OCI-LY3 (cell line): ENCODE results near the gene ATP2B3.

ENCODE experiments used
- H2AFZ ChIP-seq: fragments of 200-600, 300-600 bp; shearing (Covaris generic); 2 replicates; pipeline ENCODE4 v1.6.0; 2014; ENCODE audit warnings: antibody characterized with exemption, low read depth, low read length
- H3K27ac ChIP-seq: fragments of 200-600, 300-600 bp; sonication (generic); 2 replicates; pipeline ENCODE4 v1.5.1; 2014; ENCODE audit warnings: mild to moderate bottlenecking, low read length, moderate library complexity, mixed read lengths
- H3K27me3 ChIP-seq: fragments of 200-600, 300-600 bp; sonication (generic); 2 replicates; pipeline ENCODE4 v1.6.1; 2014; ENCODE audit warnings: low read depth, low read length, mixed read lengths
- H3K36me3 ChIP-seq: fragments of 200-600, 300-600 bp; sonication (generic); replicated peaks from 2 replicates; pipeline ENCODE3; 2014; ENCODE audit warnings: low read depth, low read length, mixed read lengths
- H3K4me1 ChIP-seq: fragments of 300-600, 200-600 bp; sonication (generic); 2 replicates; pipeline ENCODE4 v1.6.1; 2014; ENCODE audit warnings: low read length, mixed read lengths
- H3K4me2 ChIP-seq: fragments of 200-600, 300-600 bp; sonication (generic); 2 replicates; pipeline ENCODE4 v1.6.1; 2014; ENCODE audit warnings: low read length, mixed read lengths
- H3K4me3 ChIP-seq: fragments of 300-600, 200-600 bp; sonication (generic); 2 replicates; pipeline ENCODE4 v1.5.1; 2014; ENCODE audit warnings: antibody characterized with exemption, mild to moderate bottlenecking, low read length, moderate library complexity
- H3K79me2 ChIP-seq: fragments of 300-600, 200-600 bp; shearing (Covaris generic); 2 replicates; pipeline ENCODE4 v1.6.1; 2014; ENCODE audit warnings: mild to moderate bottlenecking, low read length, mixed read lengths
- H3K9ac ChIP-seq: fragments of 300-600, 200-600 bp; shearing (Covaris generic); 2 replicates; pipeline ENCODE4 v1.6.0; 2014; ENCODE audit warnings: mild to moderate bottlenecking, low read length, moderate library complexity
- H3K9me3 ChIP-seq: fragments of 200-600, 300-600 bp; shearing (Covaris generic); 2 replicates; pipeline ENCODE4 v1.6.1; 2014; ENCODE audit warnings: low read length, mixed read lengths; ENCODE audit not compliant: insufficient read depth
- H4K20me1 ChIP-seq: fragments of 200-600, 300-600 bp; sonication (generic); 2 replicates; pipeline ENCODE4 v1.6.1; 2016; ENCODE audit warnings: low read length, mixed read lengths; ENCODE audit not compliant: insufficient read depth
- EZH2phosphoT487 ChIP-seq: fragments of 200-600 bp; shearing (Covaris generic); IDR thresholded peaks from 2 replicates; pipeline ENCODE4 v1.6.1; 2018; ENCODE audit warnings: antibody characterized with exemption, mixed run types, low read depth
- TF ChIP-seq, protein P1 (sequence below): fragments of 200-600, 300-600 bp; sonication (generic); IDR thresholded peaks from 2 replicates; pipeline ENCODE4 v1.5.1; 2014; ENCODE audit warnings: antibody characterized with exemption, low read length, low read depth

Gene ATP2B3

DNA sequence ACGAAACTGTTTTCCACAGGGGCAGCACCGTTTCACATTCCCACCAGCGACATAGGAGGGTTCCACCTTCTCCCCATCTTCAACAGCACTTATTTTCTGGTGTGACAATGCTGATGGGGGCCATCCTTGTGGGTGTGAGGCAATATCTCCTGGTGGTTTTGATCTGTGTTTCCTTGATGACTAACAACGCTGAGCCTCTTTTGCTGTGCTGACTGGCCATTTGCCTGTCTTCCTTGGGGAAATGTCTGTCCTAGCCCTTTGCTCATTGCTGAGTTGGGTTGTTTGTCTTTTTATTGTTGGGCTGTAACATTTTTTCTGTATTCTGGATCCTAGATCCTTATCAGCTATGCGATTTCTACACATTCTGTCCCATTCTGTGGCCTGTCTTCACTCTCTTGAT lies 33.7 kb downstream of the ATP2B3 start:
- no peaks in the 10 kb centered on the region for H3K4me1 ChIP-seq
- H2AFZ ChIP-seq = no peak overlapping the region
- no peaks in the 10 kb centered on the region for H3K79me2 ChIP-seq
- no peak for TF ChIP-seq EZH2phosphoT487
- TF ChIP-seq, protein P1, sequence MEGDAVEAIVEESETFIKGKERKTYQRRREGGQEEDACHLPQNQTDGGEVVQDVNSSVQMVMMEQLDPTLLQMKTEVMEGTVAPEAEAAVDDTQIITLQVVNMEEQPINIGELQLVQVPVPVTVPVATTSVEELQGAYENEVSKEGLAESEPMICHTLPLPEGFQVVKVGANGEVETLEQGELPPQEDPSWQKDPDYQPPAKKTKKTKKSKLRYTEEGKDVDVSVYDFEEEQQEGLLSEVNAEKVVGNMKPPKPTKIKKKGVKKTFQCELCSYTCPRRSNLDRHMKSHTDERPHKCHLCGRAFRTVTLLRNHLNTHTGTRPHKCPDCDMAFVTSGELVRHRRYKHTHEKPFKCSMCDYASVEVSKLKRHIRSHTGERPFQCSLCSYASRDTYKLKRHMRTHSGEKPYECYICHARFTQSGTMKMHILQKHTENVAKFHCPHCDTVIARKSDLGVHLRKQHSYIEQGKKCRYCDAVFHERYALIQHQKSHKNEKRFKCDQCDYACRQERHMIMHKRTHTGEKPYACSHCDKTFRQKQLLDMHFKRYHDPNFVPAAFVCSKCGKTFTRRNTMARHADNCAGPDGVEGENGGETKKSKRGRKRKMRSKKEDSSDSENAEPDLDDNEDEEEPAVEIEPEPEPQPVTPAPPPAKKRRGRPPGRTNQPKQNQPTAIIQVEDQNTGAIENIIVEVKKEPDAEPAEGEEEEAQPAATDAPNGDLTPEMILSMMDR = no peak
- H3K36me3 ChIP-seq = no peaks in the 10 kb centered on the region
- no peaks in the 10 kb centered on the region for H3K27me3 ChIP-seq
- no peak overlapping the region for H3K9ac ChIP-seq
- H3K4me2 ChIP-seq = no peak overlapping the region
- no peaks in the 10 kb centered on the region for H4K20me1 ChIP-seq
- no peak overlapping the region for H3K27ac ChIP-seq
- no peaks in the 10 kb centered on the region for H3K9me3 ChIP-seq
- no peak overlapping the region for H3K4me3 ChIP-seq

DNA sequence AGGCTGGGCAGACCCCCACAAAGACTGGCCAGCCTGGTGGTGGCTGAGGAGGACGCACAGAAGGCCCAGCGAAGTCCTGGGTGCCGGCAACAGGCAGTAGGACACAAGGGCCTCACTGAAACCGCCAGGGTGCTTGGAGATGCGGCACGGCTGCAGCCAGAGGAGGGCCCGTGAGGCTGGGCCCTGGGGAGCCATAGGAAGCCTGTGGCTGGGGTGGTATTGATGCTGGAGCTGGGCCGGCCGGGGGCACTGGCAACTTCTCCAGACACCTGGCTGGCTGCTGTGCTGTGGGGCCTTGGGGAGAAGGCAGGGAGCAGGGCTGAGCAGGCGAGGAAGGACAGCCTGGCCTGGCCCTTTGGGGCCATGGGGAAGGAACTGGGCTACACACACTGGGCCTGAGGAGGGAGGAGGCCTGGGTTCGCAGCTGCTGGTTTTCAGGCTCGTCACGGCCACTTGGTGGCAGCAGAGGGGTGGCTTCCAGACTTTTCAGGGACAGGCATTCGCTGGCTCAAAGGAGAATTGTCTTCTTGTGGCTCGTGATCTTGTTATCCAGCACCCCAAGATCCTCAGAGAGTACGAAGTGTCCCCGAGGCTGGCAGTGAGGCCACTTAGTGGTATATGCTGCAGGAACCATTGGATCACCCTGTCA lies 37.2 kb downstream of the ATP2B3 start:
- Histone ChIP-seq H3K4me2 (no peak overlapping the region), H3K9me3 (no peaks in the 10 kb centered on the region), H3K4me1 (no peaks in the 10 kb centered on the region), H3K79me2 (no peaks in the 10 kb centered on the region), H3K27ac (no peak overlapping the region), H4K20me1 (no peaks in the 10 kb centered on the region), H3K27me3 (no peaks in the 10 kb centered on the region), H3K4me3 (no peak overlapping the region), H2AFZ (no peak overlapping the region), H3K9ac (no peak overlapping the region), H3K36me3 (no peaks in the 10 kb centered on the region)
- TF ChIP-seq, protein P1 = peak; percentile 75
- no peak for TF ChIP-seq EZH2phosphoT487

DNA sequence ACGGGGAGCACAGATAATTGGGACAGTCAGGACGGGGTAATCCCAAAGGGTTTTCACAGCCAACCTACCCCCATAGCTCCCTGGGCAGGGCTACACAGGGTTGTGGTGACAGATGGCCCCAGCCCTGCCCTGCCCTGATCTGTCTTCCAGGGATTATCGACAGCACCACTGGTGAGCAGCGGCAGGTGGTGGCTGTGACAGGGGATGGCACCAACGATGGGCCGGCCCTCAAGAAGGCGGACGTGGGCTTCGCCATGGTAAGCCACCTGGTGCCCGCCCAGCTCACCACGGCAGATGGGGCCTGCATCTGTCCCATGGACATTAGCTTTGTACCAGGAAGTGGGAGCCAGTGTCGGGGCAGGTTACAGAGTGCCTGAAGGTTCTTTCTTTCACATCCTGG lies 39.3 kb downstream of the ATP2B3 start:
- no peak overlapping the region for H3K4me3 ChIP-seq
- H3K27ac ChIP-seq = no peak overlapping the region
- no peak overlapping the region for H2AFZ ChIP-seq
- no peak overlapping the region for H3K4me2 ChIP-seq
- TF ChIP-seq, protein P1 = no peak
- no peak for TF ChIP-seq EZH2phosphoT487
- H3K36me3 ChIP-seq = no peaks in the 10 kb centered on the region
- H3K27me3 ChIP-seq = no peaks in the 10 kb centered on the region
- no peaks in the 10 kb centered on the region for H3K9me3 ChIP-seq
- no peaks in the 10 kb centered on the region for H4K20me1 ChIP-seq
- no peaks in the 10 kb centered on the region for H3K79me2 ChIP-seq
- no peaks in the 10 kb centered on the region for H3K4me1 ChIP-seq
- H3K9ac ChIP-seq = no peak overlapping the region

DNA sequence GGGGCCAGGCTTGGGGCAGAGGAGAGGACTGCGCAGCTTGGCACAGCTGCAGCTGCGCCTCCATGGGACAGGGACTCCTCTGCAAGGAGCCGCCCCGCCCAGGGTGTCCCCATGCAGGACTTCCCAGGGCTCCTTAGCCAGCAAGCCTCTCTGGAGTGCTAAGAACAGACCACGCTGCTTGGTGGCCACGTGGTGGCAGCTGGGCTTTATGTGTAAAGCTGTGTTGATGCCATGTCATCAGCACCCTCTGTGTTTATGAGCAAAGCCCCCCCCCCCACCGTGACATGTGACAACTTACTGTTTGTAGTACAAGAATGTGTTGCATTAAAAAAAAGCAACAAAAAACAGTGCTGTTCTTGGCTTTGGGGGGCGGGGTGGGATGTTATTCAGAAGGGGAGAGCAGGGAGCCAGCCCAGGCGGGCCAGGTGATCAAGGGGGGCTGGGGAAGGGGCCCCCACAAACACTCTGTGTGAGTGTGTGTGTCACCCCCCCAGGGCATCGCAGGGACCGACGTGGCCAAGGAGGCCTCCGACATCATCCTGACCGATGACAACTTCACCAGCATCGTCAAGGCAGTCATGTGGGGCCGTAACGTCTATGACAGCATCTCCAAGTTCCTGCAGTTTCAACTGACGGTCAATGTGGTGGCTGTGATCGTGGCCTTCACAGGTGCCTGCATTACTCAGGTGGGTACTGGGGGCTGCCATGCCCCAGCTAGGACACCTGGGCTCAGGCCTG lies 40.3 kb downstream of the ATP2B3 start:
- H3K36me3 ChIP-seq = no peaks in the 10 kb centered on the region

More for the DNA sequence above, 40.3 kb downstream of the ATP2B3 start:
- H2AFZ ChIP-seq = no peak overlapping the region
- no peak overlapping the region for H3K9ac ChIP-seq
- H3K79me2 ChIP-seq = no peaks in the 10 kb centered on the region
- H4K20me1 ChIP-seq = no peaks in the 10 kb centered on the region
- no peak overlapping the region for H3K4me2 ChIP-seq
- H3K27ac ChIP-seq = no peak overlapping the region
- no peaks in the 10 kb centered on the region for H3K9me3 ChIP-seq
- H3K4me3 ChIP-seq = no peak overlapping the region
- TF ChIP-seq, protein P1 = 0 out of 2 replicates have a peak, but pooled peaks have one; percentile 13
- TF ChIP-seq EZH2phosphoT487 = no peak
- no peaks in the 10 kb centered on the region for H3K27me3 ChIP-seq
- no peaks in the 10 kb centered on the region for H3K4me1 ChIP-seq
